SJCRH30 (cell line): Measurements from ENCODE around the gene PIH1D1. TPM values are rescaled to one million over a fixed set of nuclear protein-coding genes. Genes with fewer than 3 reads are reported as not detected.

Source experiments
- DNase-seq, 2 experiments: peaks; one replicate each; pipeline ENCODE4 v3.0.0-alpha.2; 2015 to 2020
- H3K27ac ChIP-seq: fragments of 250-450 bp; sonication (Bioruptor Pico); 2 replicates; pipeline ENCODE4 v1.5.1; 2020; ENCODE audit warnings: mild to moderate bottlenecking, moderate library complexity
- H3K27me3 ChIP-seq: fragments of 250-450 bp; sonication (Bioruptor Pico); 2 replicates; pipeline ENCODE4 v1.5.1; 2020; ENCODE audit warnings: mild to moderate bottlenecking, moderate library complexity
- H3K36me3 ChIP-seq: fragments of 250-450 bp; sonication (Bioruptor Pico); 2 replicates; pipeline ENCODE4 v1.5.1; 2020; ENCODE audit warnings: mild to moderate bottlenecking, moderate library complexity
- H3K4me1 ChIP-seq: fragments of 250-450 bp; sonication (Bioruptor Pico); 2 replicates; pipeline ENCODE4 v1.5.1; 2020; ENCODE audit warnings: mild to moderate bottlenecking, moderate library complexity
- H3K4me3 ChIP-seq: fragments of 250-450 bp; sonication (Bioruptor Pico); 2 replicates; pipeline ENCODE4 v1.5.1; 2020; ENCODE audit warnings: mild to moderate bottlenecking, moderate library complexity
- H3K9me3 ChIP-seq: fragments of 250-450 bp; sonication (Bioruptor Pico); replicated peaks from 2 replicates; pipeline ENCODE4 v1.5.1; 2020; ENCODE audit warnings: mild to moderate bottlenecking, moderate library complexity
- total RNA-seq: library from RNA; depleted of rRNA; stranded (reverse); fragments of >200 nt; shearing (Covaris generic); gene quantifications from 2 replicates; pipeline ENCODE4 v1.2.3, GENCODE V29; 2014

The PIH1D1 gene
- total RNA-seq, 1 experiment from 2014 or later = 83.4 TPM

DNA sequence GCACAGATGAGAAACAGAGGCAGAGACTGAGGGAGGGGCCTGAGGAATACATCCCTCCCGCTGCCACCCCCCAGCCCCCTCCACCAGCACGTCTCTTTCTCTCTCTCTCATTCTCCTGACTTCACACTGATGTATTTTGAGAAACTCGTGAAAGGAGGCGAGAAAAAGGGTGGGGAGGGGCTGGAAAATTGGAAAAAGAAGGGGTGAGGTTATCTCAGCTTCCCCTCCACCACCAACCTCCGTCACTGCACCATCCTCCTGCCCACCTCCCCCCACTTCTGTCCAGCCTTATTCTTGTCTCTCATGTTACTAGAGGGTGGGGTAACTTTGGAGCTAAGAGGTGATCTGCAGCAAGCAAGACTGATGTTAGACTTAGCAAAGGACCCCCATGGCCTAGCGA lies 11.8 kb downstream of the PIH1D1 start:
- peaks cover 17% of the 10 kb centered on the region for H3K27me3 ChIP-seq
- no peak overlapping the region for H3K27ac ChIP-seq
- no peak for DNase-seq
- H3K36me3 ChIP-seq = no peaks in the 10 kb centered on the region
- H3K9me3 ChIP-seq = no peaks in the 10 kb centered on the region
- no peaks in the 10 kb centered on the region for H3K4me1 ChIP-seq
- H3K4me3 ChIP-seq = no peak overlapping the region

DNA sequence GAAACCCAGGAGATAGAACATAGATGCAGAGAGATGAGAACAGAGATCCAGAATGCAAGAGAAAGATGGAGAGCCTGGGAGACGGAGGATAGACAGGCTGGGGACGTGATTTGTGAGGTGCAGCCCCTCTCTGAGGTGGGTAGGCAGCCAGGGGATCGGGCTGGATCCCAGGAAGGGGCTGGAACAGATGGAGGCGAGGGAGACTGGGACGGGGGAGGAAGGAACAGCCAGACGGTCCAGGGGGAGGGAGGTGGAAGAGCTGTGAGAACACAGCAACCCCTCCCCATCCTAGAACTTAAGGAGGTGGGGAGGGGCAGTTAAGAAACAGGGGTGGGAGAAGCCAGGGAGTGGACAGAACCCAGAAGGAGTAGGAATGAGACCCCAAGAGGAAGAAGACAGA lies 13.4 kb downstream of the PIH1D1 start:
- Histone ChIP-seq H3K27ac (no peak overlapping the region), H3K4me3 (no peak overlapping the region), H3K36me3 (no peaks in the 10 kb centered on the region), H3K27me3 (peaks cover 17% of the 10 kb centered on the region), H3K4me1 (no peaks in the 10 kb centered on the region), H3K9me3 (no peaks in the 10 kb centered on the region)
- no peak for DNase-seq

DNA sequence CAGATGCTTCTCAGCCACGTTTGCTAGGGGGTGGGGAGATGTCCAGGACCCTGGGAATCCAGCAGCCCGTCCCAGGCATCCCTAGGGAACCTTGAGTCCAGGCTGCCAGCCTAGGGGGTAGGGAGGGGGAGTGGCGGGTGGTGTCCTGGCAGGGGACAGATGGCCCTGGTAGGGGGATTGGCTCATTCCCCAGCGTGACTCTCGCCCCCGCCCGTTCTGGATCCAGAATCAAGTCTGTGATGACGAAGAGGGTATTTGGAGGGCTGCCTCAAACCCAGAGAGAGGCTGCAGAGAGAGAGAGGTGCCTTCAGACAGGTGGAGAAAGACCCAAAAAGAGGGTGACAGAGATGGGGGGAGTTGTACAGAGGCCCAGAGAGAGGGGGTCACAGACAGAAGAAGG lies 14.4 kb downstream of the PIH1D1 start:
- Histone ChIP-seq H3K36me3 (no peaks in the 10 kb centered on the region), H3K27me3 (peaks cover 17% of the 10 kb centered on the region), H3K4me3 (no peak overlapping the region), H3K27ac (no peak overlapping the region), H3K9me3 (no peaks in the 10 kb centered on the region), H3K4me1 (no peaks in the 10 kb centered on the region)
- no peak for DNase-seq

DNA sequence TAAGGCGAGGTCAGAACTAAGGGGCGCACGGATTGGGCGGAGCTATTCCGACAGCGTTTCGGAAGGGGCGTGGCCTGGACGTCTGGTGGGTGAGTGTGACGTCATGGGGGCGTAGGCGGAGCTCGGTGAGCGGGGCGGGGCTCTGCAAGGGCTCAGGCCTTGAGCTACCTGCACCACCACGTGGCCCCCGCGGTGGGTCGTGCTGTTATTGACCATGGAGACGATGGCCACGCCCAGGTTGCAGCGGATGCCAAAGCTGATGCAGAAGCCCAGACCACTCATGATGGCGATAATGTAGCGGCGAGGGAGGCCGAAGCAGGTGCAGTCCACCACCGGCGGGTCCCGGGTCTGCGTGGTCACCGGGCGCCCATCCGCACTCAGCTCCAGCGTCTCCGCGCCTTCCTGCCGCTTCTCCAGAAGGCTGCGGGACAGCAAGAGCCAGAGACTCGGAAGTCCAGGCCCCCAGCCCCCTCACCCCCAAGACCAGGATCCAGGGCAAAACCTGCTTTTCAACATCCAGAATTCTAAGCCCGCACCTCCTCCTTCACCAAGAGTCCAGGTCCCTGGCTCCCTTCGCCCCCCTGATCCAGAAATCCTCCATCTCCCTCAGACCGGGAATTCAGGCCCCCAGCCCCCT lies 15.1 kb downstream of the PIH1D1 start:
- DNase-seq = no peak
- Histone ChIP-seq H3K9me3 (no peaks in the 10 kb centered on the region), H3K27ac (no peak overlapping the region), H3K27me3 (peaks cover 17% of the 10 kb centered on the region), H3K4me1 (no peaks in the 10 kb centered on the region), H3K4me3 (no peak overlapping the region), H3K36me3 (no peaks in the 10 kb centered on the region)

DNA sequence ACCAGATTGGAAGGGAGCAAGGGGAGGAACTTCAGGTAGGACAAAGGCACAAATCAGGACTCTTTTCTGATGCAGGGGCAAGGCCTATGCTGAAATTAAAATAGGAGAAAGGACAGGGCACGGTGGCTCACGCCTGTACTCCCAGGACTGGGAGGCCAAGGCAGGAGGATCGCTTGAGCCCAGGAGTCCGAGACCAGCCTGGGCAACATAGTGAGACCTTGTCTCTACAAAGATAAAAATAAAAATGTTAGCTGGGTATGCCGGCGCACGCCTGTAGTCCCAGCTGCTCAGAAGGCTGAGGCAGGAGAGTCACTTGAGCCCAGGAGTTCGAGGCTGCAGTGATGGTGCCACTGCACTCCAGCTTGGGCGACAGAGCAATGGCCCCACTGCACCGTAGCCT lies 15.9 kb downstream of the PIH1D1 start:
- Histone ChIP-seq H3K9me3 (no peaks in the 10 kb centered on the region), H3K27ac (no peak overlapping the region), H3K4me3 (no peak overlapping the region), H3K4me1 (no peaks in the 10 kb centered on the region), H3K27me3 (peaks cover 14% of the 10 kb centered on the region), H3K36me3 (no peaks in the 10 kb centered on the region)
- DNase-seq = no peak

DNA sequence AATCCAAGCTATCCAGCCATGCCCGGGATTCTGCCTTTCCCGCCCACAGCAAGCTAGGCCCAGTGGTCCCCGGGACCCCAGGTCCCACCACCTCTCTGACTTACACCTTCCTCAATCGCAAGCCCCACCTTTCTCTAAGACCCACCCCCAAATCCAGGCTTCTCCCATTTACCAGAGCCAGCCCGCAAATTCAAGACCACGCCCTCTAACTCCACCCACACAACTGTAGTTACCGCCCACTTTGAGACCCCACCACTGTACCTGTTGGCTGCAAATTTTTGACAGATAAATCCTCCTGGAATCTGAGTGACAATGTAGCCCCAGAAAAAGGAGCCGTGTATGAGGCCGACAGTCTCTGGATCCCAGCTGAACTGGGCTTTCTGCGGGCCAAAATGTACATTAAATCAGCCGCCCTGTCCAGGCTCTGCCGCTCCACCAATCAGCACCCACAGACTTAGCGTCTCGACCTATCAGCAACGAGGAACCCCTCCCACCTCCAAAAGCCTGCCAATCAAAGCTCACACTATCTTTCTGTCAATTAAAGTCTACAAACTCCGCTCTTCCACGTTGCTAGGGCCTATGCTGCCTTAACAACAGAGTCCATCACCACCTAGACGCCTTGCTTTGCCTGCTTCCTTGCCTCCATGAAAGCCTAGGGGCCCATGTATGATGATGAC lies 16.6 kb downstream of the PIH1D1 start:
- Histone ChIP-seq H3K4me3 (no peak overlapping the region), H3K27ac (no peak overlapping the region), H3K36me3 (no peaks in the 10 kb centered on the region), H3K27me3 (peaks cover 8% of the 10 kb centered on the region), H3K4me1 (no peaks in the 10 kb centered on the region), H3K9me3 (no peaks in the 10 kb centered on the region)
- no peak for DNase-seq

DNA sequence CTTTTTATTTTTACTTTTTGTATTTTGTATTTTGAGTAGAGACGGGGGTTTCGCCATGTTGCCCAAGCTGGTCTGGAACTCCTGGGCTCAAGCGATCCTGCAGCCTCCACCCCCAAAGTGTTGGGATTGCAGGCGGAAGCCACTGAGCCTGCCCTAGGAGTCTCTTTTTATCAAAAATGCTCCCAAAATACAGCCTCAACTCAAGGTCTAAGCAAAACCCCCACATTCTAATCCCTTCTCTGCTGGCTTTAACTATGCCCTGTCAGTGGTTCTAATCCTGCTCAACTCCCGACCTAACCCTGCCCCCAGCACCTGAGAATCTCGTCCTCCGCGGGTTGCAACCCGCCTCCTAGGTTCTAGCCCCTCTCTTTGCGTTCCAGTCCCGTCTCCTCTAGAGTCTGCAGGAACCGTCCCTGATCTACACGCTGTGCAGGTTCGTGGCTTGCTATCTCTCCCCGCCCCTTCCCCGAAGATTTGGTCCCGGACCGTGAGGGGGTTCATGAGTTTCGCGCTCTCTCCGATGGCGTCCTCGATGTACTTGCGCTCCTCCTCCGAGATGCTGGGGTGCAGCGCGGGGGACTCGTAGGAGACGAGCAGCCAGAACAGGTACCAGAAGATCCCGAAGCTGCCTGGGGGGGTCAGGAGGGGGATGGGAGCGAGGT lies 18.2 kb downstream of the PIH1D1 start:
- Histone ChIP-seq H3K9me3 (no peaks in the 10 kb centered on the region), H3K4me3 (no peak overlapping the region), H3K4me1 (no peaks in the 10 kb centered on the region), H3K36me3 (no peaks in the 10 kb centered on the region), H3K27me3 (peaks cover 7% of the 10 kb centered on the region; the same call in 1 of the 2 replicates), H3K27ac (no peak overlapping the region)
- DNase-seq = no peak

DNA sequence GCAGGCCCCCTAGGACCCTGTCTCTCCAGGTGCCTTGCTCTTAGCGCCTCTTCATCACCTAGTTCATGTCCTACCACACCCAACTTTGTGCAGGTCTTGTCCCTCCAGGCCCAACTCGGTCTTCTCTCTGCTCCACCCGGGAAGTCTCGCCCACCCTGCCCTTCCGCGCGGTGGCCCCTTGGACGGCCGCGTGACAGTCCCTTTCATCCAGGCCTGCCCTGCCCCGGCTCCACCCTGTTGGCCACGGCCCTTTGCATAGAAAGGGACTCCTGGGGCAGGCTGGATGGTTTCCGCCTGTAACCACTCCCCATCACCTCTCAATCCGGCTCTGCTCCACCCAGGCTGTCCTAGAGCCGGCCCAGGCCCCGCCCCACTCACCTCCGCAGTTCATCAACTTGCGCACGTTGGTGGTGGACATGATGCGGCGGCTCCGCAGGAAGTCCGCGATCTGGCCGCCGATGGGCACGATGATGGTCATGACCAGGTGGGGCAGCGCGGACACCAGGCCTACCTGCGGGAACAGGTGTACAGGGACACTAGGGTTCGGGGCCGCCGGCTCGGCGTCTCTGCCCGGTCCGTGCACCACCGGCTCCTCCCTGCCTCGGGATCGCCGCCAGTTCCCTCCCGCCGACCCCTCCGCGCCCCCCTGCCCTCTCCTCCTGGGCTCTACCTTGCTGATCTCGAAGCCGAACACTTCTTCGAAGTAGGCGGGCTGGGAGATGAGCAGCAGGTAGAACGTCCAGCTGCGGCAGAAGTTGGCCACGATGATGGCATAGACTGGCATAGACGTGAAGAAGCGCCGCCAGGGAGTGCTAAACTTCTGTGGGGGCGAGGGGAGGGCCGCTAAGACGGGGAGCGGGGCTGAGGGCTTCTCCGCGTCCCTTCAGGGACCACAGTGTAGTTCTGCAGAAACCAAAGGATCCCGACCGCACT lies 19.2 kb downstream of the PIH1D1 start:
- Histone ChIP-seq H3K27me3 (peaks cover 7% of the 10 kb centered on the region; the same call in 1 of the 2 replicates), H3K27ac (no peak overlapping the region), H3K9me3 (no peaks in the 10 kb centered on the region), H3K4me1 (no peaks in the 10 kb centered on the region), H3K4me3 (no peak overlapping the region), H3K36me3 (no peaks in the 10 kb centered on the region)
- no peak for DNase-seq

DNA sequence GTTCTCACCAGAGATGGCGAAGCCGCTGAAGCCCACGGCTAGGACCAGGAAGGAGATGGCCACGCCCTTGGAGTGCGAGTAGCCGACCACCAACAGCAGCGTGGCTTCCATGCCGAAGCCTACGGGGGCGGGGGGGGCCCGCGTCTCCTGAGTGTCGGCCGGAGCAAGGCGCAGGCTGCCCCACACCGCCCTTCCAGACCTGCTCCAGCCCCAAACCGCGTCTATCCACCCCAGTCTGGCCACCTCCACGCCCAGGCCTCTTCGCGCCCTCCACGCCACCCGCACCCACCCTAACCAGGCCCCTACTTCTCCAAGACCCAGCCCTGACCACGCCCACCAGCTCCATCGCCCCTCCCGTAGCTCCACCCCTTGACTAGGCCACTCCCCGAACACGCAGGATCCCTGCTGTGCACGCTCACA lies 20.3 kb downstream of the PIH1D1 start:
- H3K27me3 ChIP-seq = peaks cover 15% of the 10 kb centered on the region
- no peak overlapping the region for H3K27ac ChIP-seq
- H3K4me1 ChIP-seq = no peaks in the 10 kb centered on the region
- DNase-seq = no peak
- no peak overlapping the region for H3K4me3 ChIP-seq
- H3K9me3 ChIP-seq = no peaks in the 10 kb centered on the region
- H3K36me3 ChIP-seq = no peaks in the 10 kb centered on the region

DNA sequence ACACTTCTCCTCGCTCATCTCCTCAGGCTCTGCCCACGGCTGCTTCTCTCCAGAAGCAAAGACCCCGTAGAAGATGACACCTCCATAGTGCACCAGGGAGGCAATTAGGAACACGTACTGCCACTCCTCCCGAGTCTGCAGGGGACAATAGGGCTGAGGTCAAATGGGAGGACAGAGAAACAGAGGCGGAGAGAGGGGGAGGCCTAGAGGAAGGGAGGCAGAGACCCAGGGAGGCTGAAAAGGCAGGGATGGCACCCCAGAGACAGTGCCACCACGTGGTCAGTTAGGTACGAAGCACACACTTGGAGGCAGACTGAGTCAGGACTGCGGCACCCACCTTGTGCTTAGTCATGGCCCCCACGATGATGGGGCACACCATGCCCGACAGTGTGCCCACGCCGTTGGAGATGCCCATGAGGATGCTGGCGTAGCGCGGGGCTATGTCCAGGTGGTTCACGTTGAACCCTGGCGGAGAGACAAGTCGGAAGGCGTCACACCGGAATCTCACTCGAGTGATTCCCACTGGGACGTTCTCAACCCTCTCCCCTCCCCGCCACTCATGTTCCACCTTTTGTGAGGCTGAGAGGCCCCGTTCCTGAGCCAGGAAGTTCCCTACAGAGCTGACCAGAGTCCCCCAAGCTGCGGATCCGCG lies 20.8 kb downstream of the PIH1D1 start:
- no peaks in the 10 kb centered on the region for H3K36me3 ChIP-seq
- DNase-seq = no peak
- H3K9me3 ChIP-seq = no peaks in the 10 kb centered on the region
- no peak overlapping the region for H3K27ac ChIP-seq
- no peaks in the 10 kb centered on the region for H3K4me1 ChIP-seq
- H3K4me3 ChIP-seq = no peak overlapping the region
- peaks cover 20% of the 10 kb centered on the region for H3K27me3 ChIP-seq

DNA sequence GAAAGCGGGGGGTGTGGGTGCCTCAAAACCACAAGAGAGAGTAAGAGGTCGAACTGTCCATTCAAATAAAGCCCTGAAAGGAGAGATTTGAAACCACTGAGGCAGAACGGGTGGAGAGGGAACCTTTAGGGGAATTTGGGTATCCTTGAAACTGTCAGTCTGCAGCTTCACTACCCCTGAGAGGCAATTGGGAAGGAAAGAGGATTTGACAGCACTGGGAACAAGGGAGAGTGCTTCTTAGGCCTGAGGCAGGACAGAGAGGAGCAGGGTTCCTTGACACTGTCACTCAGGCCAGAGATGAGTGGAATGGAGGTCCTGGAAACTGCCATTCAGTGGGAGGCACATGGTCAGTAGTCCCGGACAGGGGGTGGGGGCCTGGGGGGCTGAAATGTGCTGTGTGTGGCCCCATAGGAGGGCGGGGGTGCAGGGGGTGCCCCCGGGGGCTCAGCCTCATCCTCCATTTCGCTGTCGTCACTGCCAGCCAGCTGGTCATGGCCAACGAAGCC lies 21.4 kb downstream of the PIH1D1 start:
- Histone ChIP-seq H3K27ac (no peak overlapping the region), H3K9me3 (no peaks in the 10 kb centered on the region), H3K27me3 (peaks cover 24% of the 10 kb centered on the region), H3K4me3 (no peak overlapping the region), H3K4me1 (no peaks in the 10 kb centered on the region), H3K36me3 (no peaks in the 10 kb centered on the region)
- no peak for DNase-seq

DNA sequence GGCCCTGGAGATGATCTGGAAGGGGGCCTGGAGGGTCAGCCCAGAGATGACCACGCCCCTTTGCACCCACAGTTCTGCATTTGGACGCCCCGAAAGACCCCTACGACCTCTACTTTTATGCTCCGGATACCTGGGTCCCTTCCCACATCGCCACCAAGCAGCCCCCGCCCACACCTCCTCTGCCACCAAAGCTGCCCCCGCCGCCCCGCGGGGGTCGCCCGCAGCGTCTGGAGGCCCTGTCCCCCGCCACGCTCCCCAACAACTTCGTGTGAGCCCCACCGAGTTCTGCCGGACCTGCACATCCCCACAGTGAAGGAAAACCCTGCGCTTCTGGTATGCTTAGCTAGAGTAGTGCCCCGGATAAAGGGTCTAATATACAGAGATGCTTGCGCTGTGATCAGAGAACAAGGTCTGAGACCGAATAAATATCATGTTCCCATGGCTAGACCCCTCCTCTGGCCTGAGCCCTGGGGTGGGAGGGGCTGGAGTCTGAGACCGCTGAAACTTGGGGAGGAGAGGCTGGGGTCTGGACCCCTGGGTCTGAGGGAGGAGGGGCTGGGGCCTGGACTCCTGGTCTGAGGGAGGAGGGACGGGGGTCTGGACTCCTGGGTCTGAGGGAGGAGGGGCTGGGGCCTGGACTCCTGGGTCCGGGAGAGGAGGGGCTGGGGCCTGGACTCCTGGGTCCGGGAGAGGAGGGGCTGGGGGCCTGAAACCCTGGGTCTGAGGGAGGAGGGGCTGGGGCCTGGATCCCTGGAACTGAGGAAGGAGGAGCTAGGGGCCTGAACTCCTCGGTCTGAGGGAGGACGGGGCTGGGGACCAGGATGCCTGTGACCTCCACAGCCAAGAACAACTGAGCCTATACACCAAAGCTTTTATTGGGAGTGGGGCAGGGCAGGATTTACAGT lies 22.8 kb downstream of the PIH1D1 start:
- no peak overlapping the region for H3K27ac ChIP-seq
- H3K4me3 ChIP-seq = no peak overlapping the region
- no peaks in the 10 kb centered on the region for H3K9me3 ChIP-seq
- no peaks in the 10 kb centered on the region for H3K36me3 ChIP-seq
- no peak for DNase-seq
- H3K4me1 ChIP-seq = no peaks in the 10 kb centered on the region
- peaks cover 35% of the 10 kb centered on the region for H3K27me3 ChIP-seq

DNA sequence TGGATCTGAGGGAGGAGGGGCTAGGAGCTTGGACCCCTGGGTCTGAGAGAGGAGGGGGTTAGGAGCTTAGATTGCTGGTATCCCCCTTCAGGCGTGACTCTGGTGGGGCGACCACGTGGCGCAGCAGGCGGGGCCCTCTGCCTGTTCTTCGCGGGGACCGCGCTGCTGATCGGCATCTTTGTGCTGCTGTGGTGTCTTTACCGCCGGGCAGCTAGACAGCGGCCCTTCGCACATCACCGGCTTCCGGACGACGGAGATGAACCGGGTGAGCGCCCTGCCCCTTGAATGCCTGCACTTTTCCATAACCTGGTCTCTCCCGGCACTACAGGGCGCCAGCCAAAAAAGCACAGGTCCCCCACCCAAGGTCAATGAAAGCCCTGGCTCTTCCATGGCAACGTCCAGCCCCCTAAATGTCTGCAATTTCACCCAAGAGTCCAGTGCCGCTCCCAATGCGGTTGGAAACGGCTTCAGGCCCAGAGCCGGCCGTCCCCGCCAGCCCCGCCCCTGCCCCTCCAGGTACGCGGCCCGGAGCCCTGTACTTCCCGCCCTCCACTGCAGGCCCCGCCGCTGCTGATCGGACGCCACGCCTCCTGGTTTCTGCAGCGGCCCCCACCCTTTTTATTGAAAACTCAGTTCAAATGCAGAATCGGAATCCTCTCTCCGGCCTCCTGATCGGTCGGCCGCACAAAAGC lies 23.6 kb downstream of the PIH1D1 start:
- no peaks in the 10 kb centered on the region for H3K9me3 ChIP-seq
- peaks cover 36% of the 10 kb centered on the region for H3K27me3 ChIP-seq
- no peak overlapping the region for H3K27ac ChIP-seq
- H3K36me3 ChIP-seq = no peaks in the 10 kb centered on the region
- peak overlapping the region; percentile 18; the same call in 1 of the 2 replicates for H3K4me3 ChIP-seq
- no peaks in the 10 kb centered on the region for H3K4me1 ChIP-seq
- DNase-seq = no peak
